GM18907 (cell line): Measurements from ENCODE around the gene NEUROD4.

Experiments
- ATAC-seq: cut with Tn5 transposase; IDR thresholded peaks from one replicate; pipeline ENCODE4 v1.9.1; 2021; ENCODE audit warnings: mild to moderate bottlenecking, moderate library complexity; ENCODE audit not compliant: unreplicated experiment

The NEUROD4 gene

GRCh38 chr12:55058082-55058481, 38.3 kb downstream of the NEUROD4 start:
- ATAC-seq = no peak

GRCh38 chr12:55058776-55059175, 39.0 kb downstream of the NEUROD4 start:
- ATAC-seq = no peak

GRCh38 chr12:55060470-55060869, 40.7 kb downstream of the NEUROD4 start:
- peak; percentile 100 for ATAC-seq

- no peak for ATAC-seq
Observed at GRCh38 chr12:55061024-55061423, 41.2 kb downstream of the NEUROD4 start.

- no peak for ATAC-seq
Observed at GRCh38 chr12:55063291-55063690, 43.5 kb downstream of the NEUROD4 start.

- no peak for ATAC-seq
Observed at GRCh38 chr12:55065535-55065934, 45.8 kb downstream of the NEUROD4 start.

- ATAC-seq = no peak
Observed at GRCh38 chr12:55067701-55068100, 47.9 kb downstream of the NEUROD4 start.

GRCh38 chr12:55068416-55069010, 48.7 kb downstream of the NEUROD4 start:
- ATAC-seq = peak; percentile 72

GRCh38 chr12:55072083-55072482, 52.3 kb downstream of the NEUROD4 start:
- ATAC-seq = peak; percentile 55

- peak; percentile 60 for ATAC-seq
Observed at GRCh38 chr12:55073043-55074022, 53.6 kb downstream of the NEUROD4 start.

- ATAC-seq = no peak
Observed at GRCh38 chr12:55074806-55075205, 55.0 kb downstream of the NEUROD4 start.
